ENCODE measurements around the gene ZNF423. TPM values are rescaled to one million over a fixed set of nuclear protein-coding genes. Genes with fewer than 3 reads are reported as not detected.

Gene ZNF423
- total and polyA plus RNA-seq, 2 experiments from 2014 or later, result 14.9 to 41.8 TPM

DNA sequence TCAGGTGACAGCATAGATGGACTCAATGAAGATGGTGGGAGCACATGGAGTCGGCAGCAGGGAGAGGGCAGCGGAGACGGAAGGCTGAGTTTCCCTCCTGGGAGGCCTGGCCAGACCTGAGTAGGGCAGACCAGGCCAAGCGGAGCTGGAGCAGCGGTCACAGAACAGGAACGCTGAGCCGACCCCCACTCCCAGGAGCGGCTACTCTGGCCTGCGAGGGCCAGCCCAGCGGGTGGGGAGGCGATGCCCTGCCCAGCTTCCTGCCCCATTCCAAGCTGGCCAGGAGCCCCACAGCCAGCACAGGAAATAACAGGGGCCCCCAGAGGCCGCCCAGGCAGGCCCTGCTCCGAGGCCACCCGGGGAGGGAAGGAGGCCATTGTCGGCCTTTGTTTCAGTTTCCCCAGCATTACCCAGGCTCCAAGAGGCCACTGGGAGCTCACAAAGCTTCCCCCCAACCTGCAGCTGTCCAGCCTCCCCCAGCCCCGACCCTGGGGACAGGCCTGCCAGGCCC, 79.8 kb downstream of the ZNF423 start:
- Histone ChIP-seq H3K4me3 (peak overlapping the region; percentile 32; the same call in 1 of the 2 replicates), H2AFZ (no peak overlapping the region), H3K27ac (ENCODE audit: low read depth) (peak overlapping the region; percentile 88), H3K36me3 (ENCODE audit: insufficient read depth) (no peaks in the 10 kb centered on the region), H3K4me1 (ENCODE audit: insufficient read depth) (peaks cover 39% of the 10 kb centered on the region), H3K27me3 (ENCODE audit: insufficient read depth) (no peaks in the 10 kb centered on the region), H4K20me1 (replicated peaks; ENCODE audit: insufficient read depth) (no peaks in the 10 kb centered on the region), H3F3A (replicated peaks; ENCODE audit: low read depth) (0 out of 2 replicates have a peak, but pooled peaks cover 15% of the 10 kb centered on the region), H3K4me2 (peak overlapping the region; percentile 70), H3K9me2 (ENCODE audit: insufficient read depth) (no peaks in the 10 kb centered on the region), H3K79me2 (replicated peaks; ENCODE audit: insufficient read depth) (peaks cover 29% of the 10 kb centered on the region)
- Mint-ChIP-seq H3K4me1 (peaks cover 57% of the 10 kb centered on the region), H3K27ac (peak overlapping the region; percentile 94), H3K4me3 (peak overlapping the region; percentile 34; the same call in 2 of the 3 replicates), H3K27me3 (ENCODE audit: insufficient read depth, low read depth, poor library complexity) (peaks cover 10% of the 10 kb centered on the region), H3K36me3 (ENCODE audit: low read depth) (peaks cover 16% of the 10 kb centered on the region), H3K9me3 (no peaks in the 10 kb centered on the region)
- TF ChIP-seq, protein P1, sequence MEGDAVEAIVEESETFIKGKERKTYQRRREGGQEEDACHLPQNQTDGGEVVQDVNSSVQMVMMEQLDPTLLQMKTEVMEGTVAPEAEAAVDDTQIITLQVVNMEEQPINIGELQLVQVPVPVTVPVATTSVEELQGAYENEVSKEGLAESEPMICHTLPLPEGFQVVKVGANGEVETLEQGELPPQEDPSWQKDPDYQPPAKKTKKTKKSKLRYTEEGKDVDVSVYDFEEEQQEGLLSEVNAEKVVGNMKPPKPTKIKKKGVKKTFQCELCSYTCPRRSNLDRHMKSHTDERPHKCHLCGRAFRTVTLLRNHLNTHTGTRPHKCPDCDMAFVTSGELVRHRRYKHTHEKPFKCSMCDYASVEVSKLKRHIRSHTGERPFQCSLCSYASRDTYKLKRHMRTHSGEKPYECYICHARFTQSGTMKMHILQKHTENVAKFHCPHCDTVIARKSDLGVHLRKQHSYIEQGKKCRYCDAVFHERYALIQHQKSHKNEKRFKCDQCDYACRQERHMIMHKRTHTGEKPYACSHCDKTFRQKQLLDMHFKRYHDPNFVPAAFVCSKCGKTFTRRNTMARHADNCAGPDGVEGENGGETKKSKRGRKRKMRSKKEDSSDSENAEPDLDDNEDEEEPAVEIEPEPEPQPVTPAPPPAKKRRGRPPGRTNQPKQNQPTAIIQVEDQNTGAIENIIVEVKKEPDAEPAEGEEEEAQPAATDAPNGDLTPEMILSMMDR (conservative IDR thresholded peaks at IDR 0.05; ENCODE audit: low read depth in 2 of 2), result 0 out of 4 replicates have a peak, but pooled peaks of 1 of the 2 experiments have one; percentile 6
- TF ChIP-seq STAT1 (IDR thresholded peaks at IDR 0.05; ENCODE audit: unreplicated experiment) (no peak), EZH2 (IDR thresholded peaks at IDR 0.05; ENCODE audit: low read depth, unreplicated experiment) (no peak), EZH2phosphoT487 (IDR thresholded peaks at IDR 0.05; ENCODE audit: unreplicated experiment) (no peak)
- TF ChIP-seq, protein P2, sequence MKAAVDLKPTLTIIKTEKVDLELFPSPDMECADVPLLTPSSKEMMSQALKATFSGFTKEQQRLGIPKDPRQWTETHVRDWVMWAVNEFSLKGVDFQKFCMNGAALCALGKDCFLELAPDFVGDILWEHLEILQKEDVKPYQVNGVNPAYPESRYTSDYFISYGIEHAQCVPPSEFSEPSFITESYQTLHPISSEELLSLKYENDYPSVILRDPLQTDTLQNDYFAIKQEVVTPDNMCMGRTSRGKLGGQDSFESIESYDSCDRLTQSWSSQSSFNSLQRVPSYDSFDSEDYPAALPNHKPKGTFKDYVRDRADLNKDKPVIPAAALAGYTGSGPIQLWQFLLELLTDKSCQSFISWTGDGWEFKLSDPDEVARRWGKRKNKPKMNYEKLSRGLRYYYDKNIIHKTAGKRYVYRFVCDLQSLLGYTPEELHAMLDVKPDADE (IDR thresholded peaks at IDR 0.05), result peak; percentile 54; the same call in 1 of the 2 replicates
- DNase-seq (ENCODE audit: low spot score) (peak; percentile 83), ATAC-seq (peak; percentile 91)

DNA sequence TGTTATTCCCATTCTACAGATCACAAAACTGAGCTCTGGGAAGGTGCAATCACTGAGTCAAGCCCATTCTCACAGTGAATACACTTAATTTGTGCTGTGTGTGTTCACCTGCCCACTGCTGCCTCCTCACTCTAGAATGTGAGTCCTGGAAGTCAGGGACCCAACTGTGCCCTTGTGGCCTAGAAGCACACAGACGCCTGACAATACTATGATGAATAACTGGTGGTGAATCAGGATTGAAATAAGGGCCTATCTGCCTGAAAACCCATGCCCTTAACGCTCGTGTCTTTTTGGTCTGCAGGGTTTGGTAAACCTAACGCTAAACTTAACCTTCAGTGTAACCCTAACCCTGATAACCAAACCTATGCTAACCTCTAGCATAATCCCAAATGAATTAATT, 80.3 kb downstream of the ZNF423 start:
- Mint-ChIP-seq H3K4me3 (peak overlapping the region; percentile 34; the same call in 2 of the 3 replicates), H3K27me3 (ENCODE audit: insufficient read depth, low read depth, poor library complexity) (peaks cover 7% of the 10 kb centered on the region), H3K36me3 (ENCODE audit: low read depth) (peaks cover 12% of the 10 kb centered on the region; the same call in 2 of the 3 replicates), H3K4me1 (peaks cover 51% of the 10 kb centered on the region), H3K27ac (peak overlapping the region; percentile 93), H3K9me3 (no peaks in the 10 kb centered on the region)
- peak overlapping the region; percentile 32; the same call in 1 of the 2 replicates for H3K4me3 ChIP-seq
- no peaks in the 10 kb centered on the region for H3K27me3 ChIP-seq (ENCODE audit: insufficient read depth)
- H3K4me2 ChIP-seq, result peak overlapping the region; percentile 70
- ATAC-seq (no peak), DNase-seq (ENCODE audit: low spot score) (no peak)
- TF ChIP-seq, protein P3, sequence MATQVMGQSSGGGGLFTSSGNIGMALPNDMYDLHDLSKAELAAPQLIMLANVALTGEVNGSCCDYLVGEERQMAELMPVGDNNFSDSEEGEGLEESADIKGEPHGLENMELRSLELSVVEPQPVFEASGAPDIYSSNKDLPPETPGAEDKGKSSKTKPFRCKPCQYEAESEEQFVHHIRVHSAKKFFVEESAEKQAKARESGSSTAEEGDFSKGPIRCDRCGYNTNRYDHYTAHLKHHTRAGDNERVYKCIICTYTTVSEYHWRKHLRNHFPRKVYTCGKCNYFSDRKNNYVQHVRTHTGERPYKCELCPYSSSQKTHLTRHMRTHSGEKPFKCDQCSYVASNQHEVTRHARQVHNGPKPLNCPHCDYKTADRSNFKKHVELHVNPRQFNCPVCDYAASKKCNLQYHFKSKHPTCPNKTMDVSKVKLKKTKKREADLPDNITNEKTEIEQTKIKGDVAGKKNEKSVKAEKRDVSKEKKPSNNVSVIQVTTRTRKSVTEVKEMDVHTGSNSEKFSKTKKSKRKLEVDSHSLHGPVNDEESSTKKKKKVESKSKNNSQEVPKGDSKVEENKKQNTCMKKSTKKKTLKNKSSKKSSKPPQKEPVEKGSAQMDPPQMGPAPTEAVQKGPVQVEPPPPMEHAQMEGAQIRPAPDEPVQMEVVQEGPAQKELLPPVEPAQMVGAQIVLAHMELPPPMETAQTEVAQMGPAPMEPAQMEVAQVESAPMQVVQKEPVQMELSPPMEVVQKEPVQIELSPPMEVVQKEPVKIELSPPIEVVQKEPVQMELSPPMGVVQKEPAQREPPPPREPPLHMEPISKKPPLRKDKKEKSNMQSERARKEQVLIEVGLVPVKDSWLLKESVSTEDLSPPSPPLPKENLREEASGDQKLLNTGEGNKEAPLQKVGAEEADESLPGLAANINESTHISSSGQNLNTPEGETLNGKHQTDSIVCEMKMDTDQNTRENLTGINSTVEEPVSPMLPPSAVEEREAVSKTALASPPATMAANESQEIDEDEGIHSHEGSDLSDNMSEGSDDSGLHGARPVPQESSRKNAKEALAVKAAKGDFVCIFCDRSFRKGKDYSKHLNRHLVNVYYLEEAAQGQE (IDR thresholded peaks at IDR 0.05; ENCODE audit: unreplicated experiment), result no peak
- TF ChIP-seq STAT1 (IDR thresholded peaks at IDR 0.05; ENCODE audit: unreplicated experiment) (no peak), ZNF114 (CRISPR knock-in tag; IDR thresholded peaks at IDR 0.05) (no peak)
- TF ChIP-seq, protein P4, sequence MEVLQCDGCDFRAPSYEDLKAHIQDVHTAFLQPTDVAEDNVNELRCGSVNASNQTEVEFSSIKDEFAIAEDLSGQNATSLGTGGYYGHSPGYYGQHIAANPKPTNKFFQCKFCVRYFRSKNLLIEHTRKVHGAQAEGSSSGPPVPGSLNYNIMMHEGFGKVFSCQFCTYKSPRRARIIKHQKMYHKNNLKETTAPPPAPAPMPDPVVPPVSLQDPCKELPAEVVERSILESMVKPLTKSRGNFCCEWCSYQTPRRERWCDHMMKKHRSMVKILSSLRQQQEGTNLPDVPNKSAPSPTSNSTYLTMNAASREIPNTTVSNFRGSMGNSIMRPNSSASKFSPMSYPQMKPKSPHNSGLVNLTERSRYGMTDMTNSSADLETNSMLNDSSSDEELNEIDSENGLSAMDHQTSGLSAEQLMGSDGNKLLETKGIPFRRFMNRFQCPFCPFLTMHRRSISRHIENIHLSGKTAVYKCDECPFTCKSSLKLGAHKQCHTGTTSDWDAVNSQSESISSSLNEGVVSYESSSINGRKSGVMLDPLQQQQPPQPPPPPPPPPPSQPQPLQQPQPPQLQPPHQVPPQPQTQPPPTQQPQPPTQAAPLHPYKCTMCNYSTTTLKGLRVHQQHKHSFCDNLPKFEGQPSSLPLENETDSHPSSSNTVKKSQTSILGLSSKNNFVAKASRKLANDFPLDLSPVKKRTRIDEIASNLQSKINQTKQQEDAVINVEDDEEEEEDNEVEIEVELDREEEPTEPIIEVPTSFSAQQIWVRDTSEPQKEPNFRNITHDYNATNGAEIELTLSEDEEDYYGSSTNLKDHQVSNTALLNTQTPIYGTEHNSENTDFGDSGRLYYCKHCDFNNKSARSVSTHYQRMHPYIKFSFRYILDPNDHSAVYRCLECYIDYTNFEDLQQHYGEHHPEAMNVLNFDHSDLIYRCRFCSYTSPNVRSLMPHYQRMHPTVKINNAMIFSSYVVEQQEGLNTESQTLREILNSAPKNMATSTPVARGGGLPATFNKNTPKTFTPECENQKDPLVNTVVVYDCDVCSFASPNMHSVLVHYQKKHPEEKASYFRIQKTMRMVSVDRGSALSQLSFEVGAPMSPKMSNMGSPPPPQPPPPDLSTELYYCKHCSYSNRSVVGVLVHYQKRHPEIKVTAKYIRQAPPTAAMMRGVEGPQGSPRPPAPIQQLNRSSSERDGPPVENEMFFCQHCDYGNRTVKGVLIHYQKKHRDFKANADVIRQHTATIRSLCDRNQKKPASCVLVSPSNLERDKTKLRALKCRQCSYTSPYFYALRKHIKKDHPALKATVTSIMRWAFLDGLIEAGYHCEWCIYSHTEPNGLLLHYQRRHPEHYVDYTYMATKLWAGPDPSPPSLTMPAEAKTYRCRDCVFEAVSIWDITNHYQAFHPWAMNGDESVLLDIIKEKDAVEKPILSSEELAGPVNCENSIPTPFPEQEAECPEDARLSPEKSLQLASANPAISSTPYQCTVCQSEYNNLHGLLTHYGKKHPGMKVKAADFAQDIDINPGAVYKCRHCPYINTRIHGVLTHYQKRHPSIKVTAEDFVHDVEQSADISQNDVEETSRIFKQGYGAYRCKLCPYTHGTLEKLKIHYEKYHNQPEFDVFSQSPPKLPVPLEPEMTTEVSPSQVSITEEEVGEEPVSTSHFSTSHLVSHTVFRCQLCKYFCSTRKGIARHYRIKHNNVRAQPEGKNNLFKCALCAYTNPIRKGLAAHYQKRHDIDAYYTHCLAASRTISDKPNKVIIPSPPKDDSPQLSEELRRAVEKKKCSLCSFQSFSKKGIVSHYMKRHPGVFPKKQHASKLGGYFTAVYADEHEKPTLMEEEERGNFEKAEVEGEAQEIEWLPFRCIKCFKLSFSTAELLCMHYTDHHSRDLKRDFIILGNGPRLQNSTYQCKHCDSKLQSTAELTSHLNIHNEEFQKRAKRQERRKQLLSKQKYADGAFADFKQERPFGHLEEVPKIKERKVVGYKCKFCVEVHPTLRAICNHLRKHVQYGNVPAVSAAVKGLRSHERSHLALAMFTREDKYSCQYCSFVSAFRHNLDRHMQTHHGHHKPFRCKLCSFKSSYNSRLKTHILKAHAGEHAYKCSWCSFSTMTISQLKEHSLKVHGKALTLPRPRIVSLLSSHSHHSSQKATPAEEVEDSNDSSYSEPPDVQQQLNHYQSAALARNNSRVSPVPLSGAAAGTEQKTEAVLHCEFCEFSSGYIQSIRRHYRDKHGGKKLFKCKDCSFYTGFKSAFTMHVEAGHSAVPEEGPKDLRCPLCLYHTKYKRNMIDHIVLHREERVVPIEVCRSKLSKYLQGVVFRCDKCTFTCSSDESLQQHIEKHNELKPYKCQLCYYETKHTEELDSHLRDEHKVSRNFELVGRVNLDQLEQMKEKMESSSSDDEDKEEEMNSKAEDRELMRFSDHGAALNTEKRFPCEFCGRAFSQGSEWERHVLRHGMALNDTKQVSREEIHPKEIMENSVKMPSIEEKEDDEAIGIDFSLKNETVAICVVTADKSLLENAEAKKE (CRISPR knock-in tag; IDR thresholded peaks at IDR 0.05), result no peak
- 0 out of 2 replicates have a peak, but pooled peaks cover 15% of the 10 kb centered on the region for H3F3A ChIP-seq (replicated peaks; ENCODE audit: low read depth)
- no peaks in the 10 kb centered on the region for H4K20me1 ChIP-seq (replicated peaks; ENCODE audit: insufficient read depth)
- H3K4me1 ChIP-seq (ENCODE audit: insufficient read depth), result peaks cover 39% of the 10 kb centered on the region
- H3K27ac ChIP-seq (ENCODE audit: low read depth), result peak overlapping the region; percentile 88
- no peaks in the 10 kb centered on the region for H3K36me3 ChIP-seq (ENCODE audit: insufficient read depth)
- peaks cover 29% of the 10 kb centered on the region for H3K79me2 ChIP-seq (replicated peaks; ENCODE audit: insufficient read depth)
- H3K9me2 ChIP-seq (ENCODE audit: insufficient read depth), result no peaks in the 10 kb centered on the region
- H2AFZ ChIP-seq, result no peak overlapping the region
